B cell (primary cell): ENCODE results near the gene WNT9B. TPM values are rescaled to one million over a fixed set of nuclear protein-coding genes. Genes with fewer than 3 reads are reported as not detected.
"Not testable (repeated sequence)": the region's sequence is repeated elsewhere in the genome, so short reads cannot be mapped to it uniquely, and the experiment has no call there.

Source experiments
- ATAC-seq: fragments of 200-7000 bp; cut with Tn5 transposase; one replicate; pipeline ENCODE4 v1.10.0; 2021; ENCODE audit warnings: low read depth, mild to moderate bottlenecking, moderate number of reproducible peaks, moderate library complexity
- CTCF ChIA-PET: fragments of 350-600 bp; sonication (Branson Sonifier 250); formaldehyde crosslinking; loops from one replicate; lab custom pipeline; 2021; ENCODE audit warnings: antibody characterized with exemption, inconsistent platforms; lab: Charles Lee
- POLR2A ChIA-PET: fragments of 350-600 bp; sonication (Branson Sonifier 250); formaldehyde crosslinking; loops from one replicate; lab custom pipeline; 2021; ENCODE audit warnings: antibody characterized with exemption; lab: Charles Lee
- DNase-seq: peaks from one replicate; pipeline ENCODE4 v3.0.0; 2013
- H2AFZ ChIP-seq: 2 replicates; pipeline ENCODE4 v1.6.1; 2012; ENCODE audit warnings: mild to moderate bottlenecking, low read depth, low read length; ENCODE audit not compliant: insufficient read depth, poor library complexity, severe bottlenecking
- H3K27ac ChIP-seq, 2 donors: 1 replicate in 1 of 2; 2 replicates in 1 of 2; pipeline ENCODE4 v1.5.1; 2012 to 2013; ENCODE audit warnings: low read length in 2 of 2, mild to moderate bottlenecking in 2 of 2, moderate library complexity in 1 of 2
- H3K27me3 ChIP-seq, 4 experiments: fragments of 200-600 bp in 1 of 4; sonication (generic) in 1 of 4; replicated peaks in 1 of 4; 1 replicate in 2 of 4; 2 replicates in 2 of 4; pipeline versions ENCODE4 v1.6.1 to v1.7.0; 2013 to 2016; ENCODE audit warnings: low read length in 3 of 4, mild to moderate bottlenecking in 2 of 4, mixed read lengths in 1 of 4, moderate library complexity in 1 of 4; ENCODE audit not compliant: insufficient read depth in 4 of 4, control insufficient read depth in 3 of 4; ENCODE audit errors: control extremely low read depth in 1 of 4
- H3K36me3 ChIP-seq, 2 experiments: replicated peaks in 1 of 2; 1 replicate in 1 of 2; 2 replicates in 1 of 2; pipeline versions ENCODE4 v1.6.1 to v1.7.1; 2013; ENCODE audit warnings: low read length in 1 of 2; ENCODE audit not compliant: insufficient read depth in 2 of 2, control insufficient read depth in 1 of 2; ENCODE audit errors: control extremely low read depth in 1 of 2, extremely low read depth in 1 of 2
- H3K4me1 ChIP-seq, 2 donors: fragments of 200-600 bp in 1 of 2; sonication (generic) in 1 of 2; 1 replicate in 1 of 2; 2 replicates in 1 of 2; pipeline versions ENCODE4 v1.5.1 to v1.6.1; 2013 to 2017; ENCODE audit warnings: low read length in 2 of 2; ENCODE audit not compliant: control insufficient read depth in 2 of 2, insufficient read depth in 2 of 2
- H3K4me2 ChIP-seq: replicated peaks from 2 replicates; pipeline ENCODE3; 2012; ENCODE audit warnings: mild to moderate bottlenecking, low read depth, low read length; ENCODE audit not compliant: poor library complexity, severe bottlenecking
- H3K4me3 ChIP-seq, 5 experiments: fragments of 200-600 bp in 1 of 5; sonication (generic) in 1 of 5; 1 replicate in 3 of 5; 2 replicates in 2 of 5; pipeline versions ENCODE4 v1.5.1 to v1.7.0; 2011 to 2016; ENCODE audit warnings: low read length in 4 of 5, mild to moderate bottlenecking in 4 of 5, low read depth in 2 of 5, control low read depth in 1 of 5, moderate library complexity in 1 of 5; ENCODE audit not compliant: insufficient read depth in 1 of 5; ENCODE audit errors: control extremely low read depth in 1 of 5, extremely low read depth in 1 of 5
- H3K79me2 ChIP-seq: fragments of 200-600 bp; sonication (generic); one replicate; pipeline ENCODE4 v1.6.0; 2016; ENCODE audit warnings: low read length; ENCODE audit not compliant: control insufficient read depth, insufficient read depth
- H3K9ac ChIP-seq: fragments of 200-600 bp; sonication (generic); 2 replicates; pipeline ENCODE4 v1.6.1; 2017; ENCODE audit warnings: mild to moderate bottlenecking, low read length, moderate library complexity
- H3K9me3 ChIP-seq, 3 donors: one replicate each; pipeline versions ENCODE4 v1.6.1 to v1.7.1; 2013; ENCODE audit warnings: low read length in 2 of 3; ENCODE audit not compliant: control insufficient read depth in 2 of 3, insufficient read depth in 1 of 3; ENCODE audit errors: control extremely low read depth in 1 of 3
- H4K20me1 ChIP-seq: 2 replicates; pipeline ENCODE4 v1.6.0; 2012; ENCODE audit warnings: mild to moderate bottlenecking, low read length; ENCODE audit not compliant: insufficient read depth, control insufficient read depth, poor library complexity, severe bottlenecking
- H3K27ac Mint-ChIP-seq: one replicate; pipeline ENCODE4 v1.8.0; 2021; ENCODE audit warnings: mixed read lengths
- H3K27me3 Mint-ChIP-seq: one replicate; pipeline ENCODE4 v1.8.0; 2021; ENCODE audit warnings: mixed read lengths
- H3K4me1 Mint-ChIP-seq: one replicate; pipeline ENCODE4 v1.8.0; 2021; ENCODE audit warnings: mixed read lengths
- H3K4me3 Mint-ChIP-seq: one replicate; pipeline ENCODE4 v1.8.0; 2021; ENCODE audit warnings: mixed read lengths
- H3K9me3 Mint-ChIP-seq: one replicate; pipeline ENCODE4 v1.8.0; 2022; ENCODE audit warnings: mixed read lengths; ENCODE audit not compliant: insufficient read depth
- EZH2 ChIP-seq: IDR thresholded peaks from 2 replicates; pipeline ENCODE4 v1.6.1; 2012; ENCODE audit warnings: borderline replicate concordance, low read depth, mild to moderate bottlenecking, moderate library complexity, low read length; ENCODE audit not compliant: insufficient read depth, poor library complexity, severe bottlenecking
- WGBS: methylation state at CpG from one replicate; pipeline ENCODE4 v1.1.5; 2013; ENCODE audit warnings: missing lambda C conversion rate; ENCODE audit not compliant: insufficient coverage; 5-methylcytosine and 5-hydroxymethylcytosine counted together
- intact Hi-C: fragments of 100-400 bp; cut with micrococcal nuclease; formaldehyde crosslinking; loops from one replicate; pipeline ENCODE4 v1.10.0; 2022
- polyA plus RNA-seq: library from polyadenylated mRNA; depleted of rRNA; stranded (reverse); fragments of >200 nt; gene quantifications from 2 replicates; pipeline ENCODE4 v1.2.3, GENCODE V29; 2012
- total RNA-seq, 2 donors: library from RNA; stranded (reverse); fragments of 120-200 nt in 1 of 2; gene quantifications; 1 replicate in 1 of 2; 2 replicates in 1 of 2; pipeline versions ENCODE4 v1.2.3 to v1.2.4, GENCODE V29; 2013 to 2022
- TF ChIP-seq, protein P1 (sequence below): fragments of 200-600 bp; IDR thresholded peaks from one replicate; pipeline ENCODE4 v1.8.0; 2022; ENCODE audit warnings: antibody characterized with exemption, mild to moderate bottlenecking

The WNT9B gene
- total and polyA plus RNA-seq, 2 donors (not counting 1 experiment from before 2014, with no cell fraction given) = not detected

GRCh38 chr17:46839211-46839610 is 12.2 kb upstream of the WNT9B start:
- Histone ChIP-seq H2AFZ (no peak overlapping the region), H3K36me3 (no peaks in the 10 kb centered on the region), H3K4me2 (no peak overlapping the region), H3K27ac (no peak overlapping the region), H3K4me1 (peaks cover 3 to 13% of the 10 kb centered on the region in 2 donors), H4K20me1 (no peaks in the 10 kb centered on the region), H3K79me2 (no peaks in the 10 kb centered on the region), H3K27me3 (peaks cover 0 to 29% (median 20%) of the 10 kb centered on the region in 4 experiments), H3K9ac (no peak overlapping the region), H3K9me3 (peaks cover 0 to 23% (median 14%) of the 10 kb centered on the region in 3 donors), H3K4me3 (no peak overlapping the region)
- Mint-ChIP-seq H3K9me3 (peaks cover 9% of the 10 kb centered on the region), H3K4me1 (peaks cover 7% of the 10 kb centered on the region), H3K4me3 (no peak overlapping the region), H3K27ac (no peak overlapping the region), H3K27me3 (peaks cover 32% of the 10 kb centered on the region)
- ChIA-PET CTCF (interaction anchor here (0.8 kb wide), 1 partner anchor 102 kb away, joined by 3 read pairs; no protein-coding TSS in a partner anchor), POLR2A (no interaction called here)
- WGBS = 100% methylated on average over 3 of the region's 5 CpGs
- intact Hi-C loops = no loop called here
- ATAC-seq (no peak), DNase-seq (no peak)
- TF ChIP-seq, protein P1, sequence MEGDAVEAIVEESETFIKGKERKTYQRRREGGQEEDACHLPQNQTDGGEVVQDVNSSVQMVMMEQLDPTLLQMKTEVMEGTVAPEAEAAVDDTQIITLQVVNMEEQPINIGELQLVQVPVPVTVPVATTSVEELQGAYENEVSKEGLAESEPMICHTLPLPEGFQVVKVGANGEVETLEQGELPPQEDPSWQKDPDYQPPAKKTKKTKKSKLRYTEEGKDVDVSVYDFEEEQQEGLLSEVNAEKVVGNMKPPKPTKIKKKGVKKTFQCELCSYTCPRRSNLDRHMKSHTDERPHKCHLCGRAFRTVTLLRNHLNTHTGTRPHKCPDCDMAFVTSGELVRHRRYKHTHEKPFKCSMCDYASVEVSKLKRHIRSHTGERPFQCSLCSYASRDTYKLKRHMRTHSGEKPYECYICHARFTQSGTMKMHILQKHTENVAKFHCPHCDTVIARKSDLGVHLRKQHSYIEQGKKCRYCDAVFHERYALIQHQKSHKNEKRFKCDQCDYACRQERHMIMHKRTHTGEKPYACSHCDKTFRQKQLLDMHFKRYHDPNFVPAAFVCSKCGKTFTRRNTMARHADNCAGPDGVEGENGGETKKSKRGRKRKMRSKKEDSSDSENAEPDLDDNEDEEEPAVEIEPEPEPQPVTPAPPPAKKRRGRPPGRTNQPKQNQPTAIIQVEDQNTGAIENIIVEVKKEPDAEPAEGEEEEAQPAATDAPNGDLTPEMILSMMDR = no peak
- no peak for TF ChIP-seq EZH2

GRCh38 chr17:46840596-46840995 is 10.8 kb upstream of the WNT9B start:
- H3K9ac ChIP-seq, H4K20me1 ChIP-seq, H3K36me3 ChIP-seq, H3K27ac Mint-ChIP-seq, POLR2A ChIA-PET, H3K4me3 ChIP-seq, H3K27ac ChIP-seq, H3K4me3 Mint-ChIP-seq, H3K4me1 Mint-ChIP-seq, DNase-seq, H3K4me2 ChIP-seq, H3K79me2 ChIP-seq, H2AFZ ChIP-seq, H3K9me3 Mint-ChIP-seq, CTCF ChIA-PET, ATAC-seq: not testable (repeated sequence)
- H3K27me3 ChIP-seq = peaks cover 0 to 31% (median 21%) of the 10 kb centered on the region in 4 experiments
- peaks cover 0 to 23% (median 14%) of the 10 kb centered on the region in 3 donors for H3K9me3 ChIP-seq
- intact Hi-C loops = loop anchor here (5.0 kb wide), 1 partner anchor 102 kb away; no protein-coding TSS in a partner anchor
- peaks cover 35% of the 10 kb centered on the region for H3K27me3 Mint-ChIP-seq
- WGBS = 0% methylated on average over 1 of the region's 3 CpGs
- peaks cover 3 to 13% of the 10 kb centered on the region in 2 donors for H3K4me1 ChIP-seq
